Measurements from ENCODE around the gene PCDHGA1.

The PCDHGA1 gene

DNA sequence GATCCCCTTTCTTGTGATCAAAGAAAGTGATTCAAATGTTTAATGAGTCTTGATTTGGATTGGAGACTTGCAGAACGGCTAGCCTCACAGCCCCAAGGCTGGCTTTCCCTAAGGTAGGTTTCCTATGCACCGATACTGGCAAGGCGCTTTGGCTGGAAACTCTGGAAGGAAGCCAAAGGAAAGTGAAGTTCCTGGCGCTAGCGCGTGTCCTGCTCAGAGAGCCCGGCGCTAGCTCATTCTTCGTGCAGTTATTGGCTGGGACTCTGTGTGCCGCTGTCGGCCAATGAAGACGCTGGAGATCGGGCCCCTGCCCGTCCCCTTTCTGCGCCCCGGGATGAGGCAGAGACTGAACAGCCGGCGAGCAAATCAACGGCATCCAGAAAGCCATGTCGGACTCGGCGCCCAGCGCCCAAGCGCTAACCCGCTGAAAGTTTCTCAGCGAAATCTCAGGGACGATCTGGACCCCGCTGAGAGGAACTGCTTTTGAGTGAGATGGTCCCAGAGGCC, 145.4 kb downstream of the PCDHGA1 start, which contains the start of gene PCDHGC3:
Gene PCDHGC3, plus strand, starts transcription at position 342 of the 507 bp plus-strand sequence. Its CDS starts 151 bp downstream, at position 493.
- no peak for DNase-seq

DNA sequence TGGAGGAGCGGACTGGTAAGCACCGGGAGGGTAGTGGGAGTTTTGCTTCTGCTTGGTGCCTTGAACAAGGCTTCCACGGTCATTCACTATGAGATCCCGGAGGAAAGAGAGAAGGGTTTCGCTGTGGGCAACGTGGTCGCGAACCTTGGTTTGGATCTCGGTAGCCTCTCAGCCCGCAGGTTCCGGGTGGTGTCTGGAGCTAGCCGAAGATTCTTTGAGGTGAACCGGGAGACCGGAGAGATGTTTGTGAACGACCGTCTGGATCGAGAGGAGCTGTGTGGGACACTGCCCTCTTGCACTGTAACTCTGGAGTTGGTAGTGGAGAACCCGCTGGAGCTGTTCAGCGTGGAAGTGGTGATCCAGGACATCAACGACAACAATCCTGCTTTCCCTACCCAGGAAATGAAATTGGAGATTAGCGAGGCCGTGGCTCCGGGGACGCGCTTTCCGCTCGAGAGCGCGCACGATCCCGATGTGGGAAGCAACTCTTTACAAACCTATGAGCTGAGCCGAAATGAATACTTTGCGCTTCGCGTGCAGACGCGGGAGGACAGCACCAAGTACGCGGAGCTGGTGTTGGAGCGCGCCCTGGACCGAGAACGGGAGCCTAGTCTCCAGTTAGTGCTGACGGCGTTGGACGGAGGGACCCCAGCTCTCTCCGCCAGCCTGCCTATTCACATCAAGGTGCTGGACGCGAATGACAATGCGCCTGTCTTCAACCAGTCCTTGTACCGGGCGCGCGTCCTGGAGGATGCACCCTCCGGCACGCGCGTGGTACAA, 146.0 kb downstream of the PCDHGA1 start:
- DNase-seq = no peak

DNA sequence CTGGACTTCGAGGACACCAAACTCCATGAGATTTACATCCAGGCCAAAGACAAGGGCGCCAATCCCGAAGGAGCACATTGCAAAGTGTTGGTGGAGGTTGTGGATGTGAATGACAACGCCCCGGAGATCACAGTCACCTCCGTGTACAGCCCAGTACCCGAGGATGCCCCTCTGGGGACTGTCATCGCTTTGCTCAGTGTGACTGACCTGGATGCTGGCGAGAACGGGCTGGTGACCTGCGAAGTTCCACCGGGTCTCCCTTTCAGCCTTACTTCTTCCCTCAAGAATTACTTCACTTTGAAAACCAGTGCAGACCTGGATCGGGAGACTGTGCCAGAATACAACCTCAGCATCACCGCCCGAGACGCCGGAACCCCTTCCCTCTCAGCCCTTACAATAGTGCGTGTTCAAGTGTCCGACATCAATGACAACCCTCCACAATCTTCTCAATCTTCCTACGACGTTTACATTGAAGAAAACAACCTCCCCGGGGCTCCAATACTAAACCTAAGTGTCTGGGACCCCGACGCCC, 146.8 kb downstream of the PCDHGA1 start:
- no peak for DNase-seq

DNA sequence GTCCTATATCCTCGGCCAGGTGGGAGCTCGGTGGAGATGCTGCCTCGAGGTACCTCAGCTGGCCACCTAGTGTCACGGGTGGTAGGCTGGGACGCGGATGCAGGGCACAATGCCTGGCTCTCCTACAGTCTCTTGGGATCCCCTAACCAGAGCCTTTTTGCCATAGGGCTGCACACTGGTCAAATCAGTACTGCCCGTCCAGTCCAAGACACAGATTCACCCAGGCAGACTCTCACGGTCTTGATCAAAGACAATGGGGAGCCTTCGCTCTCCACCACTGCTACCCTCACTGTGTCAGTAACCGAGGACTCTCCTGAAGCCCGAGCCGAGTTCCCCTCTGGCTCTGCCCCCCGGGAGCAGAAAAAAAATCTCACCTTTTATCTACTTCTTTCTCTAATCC, 147.5 kb downstream of the PCDHGA1 start:
- no peak for DNase-seq

DNA sequence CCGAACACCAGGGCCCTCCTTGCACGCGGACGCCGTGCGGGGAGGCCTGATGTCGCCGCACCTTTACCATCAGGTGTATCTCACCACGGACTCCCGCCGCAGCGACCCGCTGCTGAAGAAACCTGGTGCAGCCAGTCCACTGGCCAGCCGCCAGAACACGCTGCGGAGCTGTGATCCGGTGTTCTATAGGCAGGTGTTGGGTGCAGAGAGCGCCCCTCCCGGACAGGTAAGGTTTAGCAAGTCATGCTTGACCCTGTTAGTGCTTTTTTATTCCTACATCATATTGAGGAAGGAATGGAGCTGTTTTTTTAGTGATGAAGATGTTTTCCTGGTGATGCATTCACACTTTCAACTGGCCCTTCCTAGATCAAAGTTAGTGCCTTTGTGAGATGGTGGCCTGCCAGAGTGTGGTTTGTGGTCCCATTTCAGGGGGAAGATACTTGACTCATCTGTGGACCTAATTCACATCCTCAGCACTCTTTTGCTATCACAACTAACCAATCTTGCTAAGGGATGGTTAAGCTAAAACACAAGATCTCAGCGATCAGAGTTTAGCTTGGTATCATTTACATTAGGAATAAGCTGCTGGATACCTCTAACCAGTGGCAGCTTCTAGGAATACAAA, 148.1 kb downstream of the PCDHGA1 start:
- no peak for DNase-seq

DNA sequence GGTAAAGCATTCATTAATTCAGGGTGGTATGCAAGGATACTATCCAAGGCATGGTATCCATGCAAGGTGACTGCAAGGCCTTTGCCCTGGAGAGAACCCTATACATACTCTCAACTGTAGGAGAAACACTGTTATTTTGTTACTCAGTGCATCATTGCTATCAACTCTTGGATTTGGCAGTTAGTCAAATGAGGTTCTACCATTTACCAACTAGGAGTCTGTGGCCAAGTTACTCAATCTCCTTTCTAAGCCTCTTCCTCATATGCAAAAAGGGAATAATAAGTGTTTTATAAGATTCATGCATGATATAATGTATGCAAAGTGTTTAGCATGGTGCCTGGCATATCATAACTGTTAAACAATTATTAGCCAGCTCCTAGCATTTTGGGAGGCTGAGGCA, 149.5 kb downstream of the PCDHGA1 start:
- no peak for DNase-seq

DNA sequence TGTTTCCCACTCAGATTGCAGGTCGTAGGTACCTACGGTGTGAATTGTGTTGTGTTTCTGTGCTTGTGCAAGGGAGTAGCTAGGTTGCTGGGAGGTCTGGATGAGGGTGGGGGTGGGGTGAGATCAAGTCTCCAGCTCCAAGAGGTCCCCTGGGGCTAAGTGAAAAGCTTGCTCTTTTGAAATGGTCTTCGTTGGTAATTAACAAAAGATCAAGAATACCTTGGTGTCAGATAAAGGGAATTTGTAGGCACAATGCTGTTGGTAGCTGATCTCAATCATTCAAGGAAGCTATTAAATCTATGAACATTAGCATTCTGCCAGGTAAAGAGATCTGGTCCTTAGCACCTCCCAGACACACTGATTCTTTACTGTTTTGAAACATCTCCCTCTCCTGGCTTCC, 153.6 kb downstream of the PCDHGA1 start:
- DNase-seq = no peak

DNA sequence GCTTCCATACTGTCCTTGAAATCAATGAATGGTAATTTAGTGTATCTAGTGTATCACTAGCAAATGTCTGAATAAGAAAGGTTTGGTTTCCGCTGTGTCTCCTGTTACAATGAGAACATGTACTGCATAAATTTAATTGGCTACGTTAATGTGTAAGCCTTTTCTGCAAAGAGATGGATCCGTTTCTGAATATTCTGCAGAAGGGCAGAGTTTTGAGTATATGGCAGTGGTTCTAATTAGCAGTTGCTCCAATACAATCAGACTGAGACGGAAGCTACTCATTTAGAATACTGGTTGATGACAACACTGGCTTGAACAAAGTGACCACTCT, 154.0 kb downstream of the PCDHGA1 start:
- DNase-seq = no peak

DNA sequence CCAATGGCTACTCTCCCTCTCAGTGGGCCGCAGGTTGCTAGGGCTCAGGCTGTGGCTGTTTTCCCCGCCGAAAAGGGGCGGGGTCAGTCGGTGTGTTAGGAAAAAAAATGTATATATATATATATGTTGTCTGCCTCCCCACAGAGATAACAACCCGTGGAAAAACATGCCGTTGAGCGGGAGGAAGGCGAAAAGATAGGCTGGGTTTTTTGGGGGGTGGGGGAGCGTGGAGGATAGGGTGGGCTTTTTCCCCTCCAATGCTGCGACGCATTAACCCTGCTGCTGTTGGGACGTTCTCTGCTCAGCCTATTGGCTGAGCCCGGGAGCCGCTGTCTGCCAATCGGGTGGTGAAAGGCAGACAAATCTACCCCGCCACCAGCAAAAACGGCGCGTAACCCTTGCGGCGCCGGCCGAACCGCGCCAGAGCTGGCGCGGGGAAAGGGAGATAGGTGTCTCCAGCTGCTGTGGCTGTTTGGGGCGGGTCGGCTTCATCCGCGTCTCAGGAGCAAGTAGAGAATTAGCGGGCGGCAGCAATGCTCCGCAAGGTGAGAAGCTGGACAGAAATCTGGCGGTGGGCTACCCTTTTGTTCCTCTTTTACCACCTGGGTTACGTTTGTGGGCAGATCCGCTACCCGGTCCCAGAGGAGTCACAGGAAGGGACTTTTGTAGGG, 154.5 kb downstream of the PCDHGA1 start, which contains the start of gene PCDHGC4:
Gene PCDHGC4, plus strand, starts transcription at position 390 of the 671 bp plus-strand sequence. Its CDS starts 144 bp downstream, at position 534.
- DNase-seq = no peak

DNA sequence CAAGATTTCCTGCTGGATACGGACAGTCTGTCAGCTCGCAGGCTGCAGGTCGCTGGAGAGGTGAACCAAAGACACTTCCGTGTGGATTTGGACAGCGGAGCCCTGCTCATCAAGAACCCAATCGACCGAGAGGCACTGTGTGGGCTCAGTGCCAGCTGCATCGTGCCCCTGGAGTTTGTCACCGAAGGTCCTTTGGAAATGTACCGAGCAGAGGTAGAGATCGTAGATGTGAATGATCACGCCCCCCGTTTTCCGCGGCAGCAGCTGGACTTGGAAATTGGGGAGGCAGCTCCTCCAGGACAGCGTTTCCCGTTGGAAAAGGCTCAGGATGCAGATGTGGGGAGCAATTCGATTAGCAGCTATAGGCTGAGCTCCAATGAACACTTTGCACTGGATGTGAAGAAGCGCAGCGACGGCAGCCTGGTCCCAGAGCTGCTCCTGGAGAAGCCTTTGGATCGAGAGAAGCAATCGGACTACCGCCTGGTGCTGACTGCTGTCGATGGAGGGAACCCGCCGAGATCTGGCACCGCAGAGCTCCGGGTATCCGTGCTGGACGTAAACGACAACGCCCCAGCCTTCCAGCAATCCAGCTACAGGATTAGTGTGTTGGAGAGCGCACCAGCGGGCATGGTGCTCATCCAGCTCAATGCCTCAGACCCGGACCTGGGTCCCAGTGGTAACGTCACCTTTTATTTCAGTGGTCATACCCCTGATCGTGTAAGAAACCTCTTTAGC, 155.2 kb downstream of the PCDHGA1 start:
- DNase-seq = no peak

DNA sequence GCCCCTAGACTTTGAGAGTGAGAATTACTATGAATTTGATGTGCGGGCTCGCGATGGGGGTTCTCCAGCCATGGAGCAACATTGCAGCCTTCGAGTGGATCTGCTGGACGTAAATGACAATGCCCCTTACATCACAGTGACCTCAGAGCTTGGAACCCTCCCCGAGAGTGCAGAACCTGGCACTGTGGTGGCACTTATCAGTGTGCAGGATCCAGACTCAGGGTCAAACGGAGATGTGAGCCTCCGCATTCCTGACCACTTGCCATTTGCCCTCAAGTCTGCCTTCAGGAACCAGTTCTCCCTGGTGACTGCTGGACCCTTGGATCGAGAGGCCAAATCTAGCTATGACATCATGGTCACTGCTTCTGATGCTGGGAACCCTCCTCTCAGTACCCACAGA, 155.8 kb downstream of the PCDHGA1 start:
- no peak for DNase-seq

DNA sequence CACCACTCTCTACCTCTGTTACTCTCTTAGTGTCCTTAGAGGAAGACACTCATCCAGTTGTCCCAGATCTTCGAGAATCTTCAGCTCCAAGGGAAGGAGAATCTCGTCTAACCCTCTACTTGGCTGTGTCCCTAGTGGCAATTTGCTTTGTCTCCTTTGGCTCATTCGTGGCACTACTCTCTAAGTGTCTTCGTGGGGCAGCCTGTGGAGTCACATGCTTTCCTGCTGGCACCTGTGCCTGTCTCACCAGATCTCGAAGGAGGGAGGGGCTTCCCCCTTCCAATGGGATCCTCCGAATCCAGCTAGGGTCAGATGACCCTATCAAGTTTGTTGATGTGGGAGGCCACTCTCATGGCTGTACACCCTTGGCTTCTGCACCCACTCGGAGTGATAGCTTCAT, 156.8 kb downstream of the PCDHGA1 start:
- no peak for DNase-seq

DNA sequence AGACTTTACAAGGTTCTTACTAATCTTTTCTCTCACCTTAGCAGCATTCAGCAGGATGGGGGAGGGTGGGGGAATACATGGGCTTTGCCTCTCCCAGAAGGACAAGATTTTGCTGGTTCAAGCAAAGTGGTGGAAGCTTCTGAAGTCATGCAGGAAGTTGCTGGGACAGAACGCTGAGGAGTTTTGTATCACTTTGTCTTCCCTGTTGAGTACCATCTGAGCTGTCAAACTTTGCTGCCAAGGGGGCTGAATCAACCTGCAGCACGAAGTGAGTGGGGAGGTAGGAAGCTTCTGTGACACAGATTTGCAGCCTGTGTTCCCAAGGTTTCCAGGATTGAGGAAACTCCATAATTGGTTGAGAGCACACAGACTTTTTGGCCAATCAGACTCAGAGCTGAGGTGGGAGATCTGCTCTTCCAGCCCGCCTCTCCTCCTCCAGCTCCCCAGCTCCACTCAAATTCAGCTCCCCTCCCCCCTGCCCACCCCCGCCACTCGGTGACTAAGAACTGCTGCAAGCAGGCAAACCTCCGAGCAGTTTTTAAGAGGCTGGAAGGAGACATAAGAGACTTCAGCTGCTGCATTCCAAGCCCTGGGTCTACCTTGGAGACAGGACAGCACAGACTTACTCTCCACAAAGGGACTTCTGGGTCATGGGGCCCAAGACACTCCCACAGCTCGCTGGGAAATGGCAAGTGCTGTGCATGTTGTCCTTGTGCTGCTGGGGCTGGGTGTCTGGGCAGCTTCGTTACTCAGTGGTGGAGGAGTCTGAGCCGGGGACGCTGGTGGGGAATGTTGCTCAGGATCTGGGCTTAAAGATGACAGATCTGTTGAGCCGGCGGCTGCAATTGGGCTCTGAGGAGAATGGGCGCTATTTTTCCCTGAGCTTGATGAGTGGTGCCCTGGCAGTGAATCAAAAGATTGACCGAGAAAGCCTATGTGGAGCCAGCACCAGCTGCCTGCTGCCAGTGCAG, 158.6 kb downstream of the PCDHGA1 start, which contains the start of gene PCDHGC5:
Gene PCDHGC5, plus strand, starts transcription at position 491 of the 971 bp plus-strand sequence. Its CDS starts 160 bp downstream, at position 651.
- DNase-seq = no peak

DNA sequence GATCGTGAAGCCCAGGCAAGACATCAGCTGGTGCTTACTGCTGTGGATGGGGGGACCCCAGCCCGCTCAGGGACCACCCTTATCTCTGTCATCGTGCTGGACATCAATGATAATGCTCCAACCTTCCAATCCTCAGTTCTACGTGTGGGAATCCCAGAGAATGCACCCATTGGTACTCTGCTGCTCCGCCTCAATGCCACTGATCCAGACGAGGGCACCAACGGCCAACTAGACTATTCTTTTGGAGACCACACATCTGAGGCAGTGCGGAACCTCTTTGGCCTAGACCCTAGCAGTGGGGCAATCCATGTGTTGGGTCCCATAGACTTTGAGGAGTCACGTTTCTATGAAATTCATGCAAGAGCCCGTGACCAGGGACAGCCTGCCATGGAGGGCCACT, 159.5 kb downstream of the PCDHGA1 start:
- no peak for DNase-seq

DNA sequence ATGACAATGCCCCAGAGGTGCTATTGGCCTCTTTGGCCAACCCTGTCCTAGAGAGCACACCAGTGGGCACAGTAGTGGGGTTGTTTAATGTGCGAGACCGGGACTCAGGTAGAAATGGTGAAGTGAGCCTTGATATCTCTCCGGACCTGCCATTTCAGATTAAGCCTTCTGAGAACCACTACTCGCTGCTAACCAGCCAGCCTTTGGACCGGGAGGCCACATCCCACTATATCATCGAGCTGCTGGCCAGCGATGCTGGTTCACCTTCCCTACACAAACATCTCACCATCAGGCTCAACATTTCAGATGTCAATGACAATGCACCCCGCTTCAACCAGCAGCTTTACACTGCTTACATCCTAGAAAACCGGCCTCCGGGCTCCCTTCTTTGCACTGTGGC, 160.0 kb downstream of the PCDHGA1 start:
- DNase-seq = no peak

DNA sequence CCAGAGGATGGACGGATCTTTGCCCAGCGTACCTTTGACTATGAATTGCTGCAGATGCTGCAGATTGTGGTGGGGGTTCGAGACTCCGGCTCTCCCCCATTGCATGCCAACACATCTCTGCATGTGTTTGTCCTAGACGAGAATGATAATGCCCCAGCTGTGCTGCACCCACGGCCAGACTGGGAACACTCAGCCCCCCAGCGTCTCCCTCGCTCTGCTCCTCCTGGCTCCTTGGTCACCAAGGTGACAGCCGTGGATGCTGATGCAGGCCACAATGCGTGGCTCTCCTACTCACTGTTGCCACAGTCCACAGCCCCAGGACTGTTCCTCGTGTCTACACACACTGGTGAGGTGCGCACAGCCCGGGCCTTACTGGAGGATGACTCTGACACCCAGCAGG, 160.5 kb downstream of the PCDHGA1 start:
- no peak for DNase-seq

DNA sequence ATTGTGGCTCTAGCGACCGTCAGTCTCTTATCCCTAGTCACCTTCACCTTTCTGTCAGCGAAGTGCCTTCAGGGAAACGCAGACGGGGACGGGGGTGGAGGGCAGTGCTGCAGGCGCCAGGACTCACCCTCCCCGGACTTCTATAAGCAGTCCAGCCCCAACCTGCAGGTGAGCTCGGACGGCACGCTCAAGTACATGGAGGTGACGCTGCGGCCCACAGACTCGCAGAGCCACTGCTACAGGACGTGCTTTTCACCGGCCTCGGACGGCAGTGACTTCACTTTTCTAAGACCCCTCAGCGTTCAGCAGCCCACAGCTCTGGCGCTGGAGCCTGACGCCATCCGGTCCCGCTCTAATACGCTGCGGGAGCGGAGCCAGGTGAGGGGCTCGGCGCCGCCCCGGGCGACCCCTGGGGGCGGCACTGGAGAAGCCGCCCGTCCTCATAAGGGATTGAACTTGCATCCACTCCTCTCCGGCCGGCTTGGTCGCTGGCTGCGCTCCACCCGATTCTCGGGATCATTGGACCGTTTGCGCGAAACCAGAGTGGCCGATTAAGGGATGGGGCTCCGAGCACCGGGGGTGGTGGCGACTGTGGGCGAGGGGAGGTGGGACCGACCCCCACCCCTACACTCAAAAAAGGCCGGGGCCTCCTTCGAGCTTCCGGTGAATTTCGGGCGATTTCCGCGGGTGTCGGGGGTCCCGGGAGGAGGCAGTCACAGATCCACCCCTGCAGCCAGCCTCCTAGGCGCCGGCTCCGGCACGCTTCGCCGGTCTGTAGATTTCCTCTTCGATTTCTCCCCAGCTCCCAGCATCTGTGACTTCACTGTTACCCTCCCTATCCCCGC, 161.2 kb downstream of the PCDHGA1 start:
- DNase-seq = no peak

DNA sequence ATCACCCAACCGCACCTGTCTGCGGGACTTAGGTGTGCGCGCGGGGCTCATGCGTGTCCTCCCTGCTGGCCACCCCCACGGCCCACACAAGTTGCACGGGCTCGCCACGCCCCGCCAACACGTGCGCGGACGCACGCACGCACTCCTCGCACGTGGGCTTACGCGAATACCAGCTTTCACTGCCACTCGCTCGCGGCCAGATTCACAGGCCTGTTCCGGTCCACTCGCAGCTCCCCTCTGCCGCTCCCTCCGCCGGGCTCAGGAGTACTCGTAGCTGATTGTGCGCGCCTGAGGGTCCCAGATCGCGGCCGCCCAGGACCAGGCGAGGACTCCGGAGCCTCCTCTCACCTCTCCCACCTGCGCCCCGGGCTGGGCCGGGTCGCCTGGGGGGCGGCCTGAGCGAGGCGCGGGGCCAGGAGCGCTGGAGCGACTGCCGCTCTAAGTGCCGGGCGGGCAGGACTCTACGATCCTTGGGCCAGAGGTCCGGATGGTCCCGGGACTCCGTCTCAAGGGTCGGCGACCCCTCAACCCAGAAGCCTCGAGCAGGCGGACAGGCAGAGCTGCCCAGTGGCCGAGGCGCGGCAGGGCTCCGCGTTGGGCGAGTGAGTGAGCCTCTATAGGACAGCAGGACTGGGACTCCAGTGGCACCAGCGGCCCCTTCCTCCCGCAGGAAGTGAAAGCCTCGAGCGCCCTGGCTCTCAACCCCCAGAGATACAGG, 162.0 kb downstream of the PCDHGA1 start:
- no peak for DNase-seq

DNA sequence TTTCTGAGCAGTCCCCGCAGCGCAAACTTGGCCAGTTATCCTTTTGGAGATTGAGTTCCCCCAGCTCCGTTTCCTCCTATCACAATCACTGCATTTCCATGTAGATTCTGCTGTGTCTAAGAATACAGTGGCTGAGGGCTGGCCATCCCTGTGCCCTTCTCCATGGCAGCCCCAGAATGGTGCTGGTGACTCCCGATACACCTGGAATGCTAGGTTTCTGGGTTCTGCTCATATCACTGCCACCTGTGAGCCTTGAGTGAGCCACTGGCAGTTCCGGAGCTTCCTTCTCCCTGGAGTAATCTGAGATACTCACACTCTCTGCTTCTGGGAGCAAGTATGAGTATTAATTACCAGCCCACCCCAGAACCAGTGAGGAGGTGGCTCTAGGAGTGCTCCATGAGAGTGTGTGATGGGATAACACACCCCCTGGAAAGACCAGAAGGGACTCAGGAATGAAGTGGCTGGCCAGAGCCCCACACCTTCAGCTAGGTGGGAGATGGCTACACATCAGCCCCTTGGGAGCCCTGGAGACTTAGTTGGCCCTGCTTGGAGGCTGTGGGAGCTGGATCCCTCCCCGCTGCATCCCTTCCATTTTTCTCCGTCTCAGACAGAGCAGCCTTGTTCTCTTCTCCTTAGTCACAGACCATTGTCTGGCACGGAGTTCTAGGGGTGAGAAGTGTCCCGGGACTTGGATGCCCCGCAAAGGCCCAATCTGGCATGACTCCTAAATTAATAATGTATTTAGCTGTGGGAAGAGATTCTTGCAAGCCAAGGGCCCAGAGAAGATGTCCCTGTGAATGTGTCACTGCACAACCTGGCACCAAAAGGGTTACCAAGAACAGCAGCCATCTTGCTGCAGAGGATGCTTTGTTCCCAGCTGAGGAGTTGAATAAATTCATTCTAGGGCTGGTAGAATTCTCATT, 163.4 kb downstream of the PCDHGA1 start:
- no peak for DNase-seq

Measured in activated T-cell treated with anti-CD3 and anti-CD28 coated beads for 4 hours (primary cell).